ENCODE measurements around the gene TADA2B. TPM values are rescaled to one million over a fixed set of nuclear protein-coding genes. Genes with fewer than 3 reads are reported as not detected.
A peak's percentile ranks its signal among the peaks of the same experiment; 100 is the strongest.

TADA2B gene
- total RNA-seq, 1 experiment from 2014 or later, result 15.2 TPM

DNA sequence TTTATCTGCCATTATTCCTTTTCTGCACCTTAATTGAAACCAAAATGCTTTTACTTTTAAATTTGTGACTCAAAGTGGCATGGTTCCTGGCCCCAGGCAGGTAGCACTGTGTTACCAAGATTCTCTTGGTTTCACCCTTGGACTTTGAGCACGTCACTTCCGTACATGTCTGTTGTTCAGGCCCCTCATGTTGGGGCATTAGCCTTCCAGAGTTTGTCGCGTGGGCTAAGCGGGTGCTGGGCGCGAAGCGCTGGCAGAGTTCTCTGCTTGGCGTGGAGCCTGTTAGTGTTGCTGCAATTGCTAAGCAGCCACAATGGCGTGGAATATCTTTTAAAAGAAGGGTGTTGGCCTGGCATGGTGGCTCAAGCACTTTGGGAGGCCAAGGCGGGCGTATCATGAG lies 14.0 kb upstream of the TADA2B start:
- Histone ChIP-seq H3K27ac (ENCODE audit: low read depth, low read length, poor library complexity, severe bottlenecking) (no peak overlapping the region), H3K27me3 (replicated peaks; ENCODE audit: insufficient read depth, low read depth, low read length, poor library complexity) (no peaks in the 10 kb centered on the region), H3K4me1 (ENCODE audit: insufficient read depth, low read length, poor library complexity, severe bottlenecking) (no peaks in the 10 kb centered on the region), H3K36me3 (ENCODE audit: insufficient read depth, low read length, poor library complexity, severe bottlenecking) (peaks cover 20% of the 10 kb centered on the region), H3K4me3 (ENCODE audit: low read depth, low read length, poor library complexity, severe bottlenecking) (no peak overlapping the region), H3K9me3 (ENCODE audit: low read depth, low read length, poor library complexity, severe bottlenecking) (no peaks in the 10 kb centered on the region)
- ChIA-PET POLR2A (ENCODE audit: low non-redundant PET) (no interaction called here), CTCF (no interaction called here)
- no peak for TF ChIP-seq CTCF (conservative IDR thresholded peaks at IDR 0.05; ENCODE audit: low read depth, low read length)
- TF ChIP-seq EZH2 (IDR thresholded peaks at IDR 0.05; ENCODE audit: borderline replicate concordance, low read depth, low read length, poor library complexity, severe bottlenecking), result no peak
- intact Hi-C loops (cut with micrococcal nuclease; ENCODE audit: unreplicated experiment), result no loop called here
- no TSS peak for BruUV-seq (replicated peaks)
- no peak for DNase-seq (ENCODE audit: low spot score)

DNA sequence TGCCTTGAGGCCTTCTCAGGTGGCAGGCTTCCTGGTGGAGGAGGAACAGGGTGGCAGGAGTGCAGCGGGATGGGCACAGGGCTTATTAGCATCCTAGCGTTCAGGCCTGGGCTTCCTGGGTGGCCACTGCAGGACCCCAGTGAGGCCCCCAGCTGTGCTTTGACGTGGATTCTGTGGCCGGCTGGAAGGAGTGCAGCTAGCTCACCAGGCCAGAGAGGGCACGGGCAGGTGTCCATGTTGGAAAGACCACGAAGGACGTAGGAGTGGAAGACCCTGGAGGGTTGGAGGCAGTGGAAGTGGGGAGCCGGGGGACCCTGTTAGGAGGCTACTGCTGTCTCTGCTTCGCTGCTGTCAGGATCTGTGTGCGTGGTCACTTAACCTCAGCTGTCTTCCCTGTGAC lies 13.3 kb upstream of the TADA2B start:
- intact Hi-C loops (cut with micrococcal nuclease; ENCODE audit: unreplicated experiment), result no loop called here
- H3K36me3 ChIP-seq (ENCODE audit: insufficient read depth, low read length, poor library complexity, severe bottlenecking), result peaks cover 20% of the 10 kb centered on the region
- BruUV-seq (replicated peaks), result no TSS peak
- no peak for DNase-seq (ENCODE audit: low spot score)
- POLR2A ChIA-PET (ENCODE audit: low non-redundant PET), result no interaction called here
- CTCF ChIA-PET, result no interaction called here
- TF ChIP-seq EZH2 (IDR thresholded peaks at IDR 0.05; ENCODE audit: borderline replicate concordance, low read depth, low read length, poor library complexity, severe bottlenecking), result no peak
- no peak for TF ChIP-seq CTCF (conservative IDR thresholded peaks at IDR 0.05; ENCODE audit: low read depth, low read length)
- no peak overlapping the region for H3K27ac ChIP-seq (ENCODE audit: low read depth, low read length, poor library complexity, severe bottlenecking)
- no peaks in the 10 kb centered on the region for H3K9me3 ChIP-seq (ENCODE audit: low read depth, low read length, poor library complexity, severe bottlenecking)
- H3K4me3 ChIP-seq (ENCODE audit: low read depth, low read length, poor library complexity, severe bottlenecking), result no peak overlapping the region
- no peaks in the 10 kb centered on the region for H3K4me1 ChIP-seq (ENCODE audit: insufficient read depth, low read length, poor library complexity, severe bottlenecking)
- no peaks in the 10 kb centered on the region for H3K27me3 ChIP-seq (replicated peaks; ENCODE audit: insufficient read depth, low read depth, low read length, poor library complexity)

GRCh38 chr4:7030856-7031255 lies 12.3 kb upstream of the TADA2B start:
- Histone ChIP-seq H3K4me3 (ENCODE audit: low read depth, low read length, poor library complexity, severe bottlenecking) (no peak overlapping the region), H3K9me3 (ENCODE audit: low read depth, low read length, poor library complexity, severe bottlenecking) (no peaks in the 10 kb centered on the region), H3K4me1 (ENCODE audit: insufficient read depth, low read length, poor library complexity, severe bottlenecking) (no peaks in the 10 kb centered on the region), H3K36me3 (ENCODE audit: insufficient read depth, low read length, poor library complexity, severe bottlenecking) (peaks cover 20% of the 10 kb centered on the region), H3K27me3 (replicated peaks; ENCODE audit: insufficient read depth, low read depth, low read length, poor library complexity) (no peaks in the 10 kb centered on the region), H3K27ac (ENCODE audit: low read depth, low read length, poor library complexity, severe bottlenecking) (no peak overlapping the region)
- TSS peak; percentile 54 for BruUV-seq (replicated peaks)
- TF ChIP-seq CTCF (conservative IDR thresholded peaks at IDR 0.05; ENCODE audit: low read depth, low read length), result no peak
- no peak for TF ChIP-seq EZH2 (IDR thresholded peaks at IDR 0.05; ENCODE audit: borderline replicate concordance, low read depth, low read length, poor library complexity, severe bottlenecking)
- ChIA-PET CTCF (no interaction called here), POLR2A (ENCODE audit: low non-redundant PET) (no interaction called here)
- intact Hi-C loops (cut with micrococcal nuclease; ENCODE audit: unreplicated experiment), result no loop called here
- DNase-seq (ENCODE audit: low spot score), result no peak
